ENCODE data around the gene GSX2.

The GSX2 gene

DNA sequence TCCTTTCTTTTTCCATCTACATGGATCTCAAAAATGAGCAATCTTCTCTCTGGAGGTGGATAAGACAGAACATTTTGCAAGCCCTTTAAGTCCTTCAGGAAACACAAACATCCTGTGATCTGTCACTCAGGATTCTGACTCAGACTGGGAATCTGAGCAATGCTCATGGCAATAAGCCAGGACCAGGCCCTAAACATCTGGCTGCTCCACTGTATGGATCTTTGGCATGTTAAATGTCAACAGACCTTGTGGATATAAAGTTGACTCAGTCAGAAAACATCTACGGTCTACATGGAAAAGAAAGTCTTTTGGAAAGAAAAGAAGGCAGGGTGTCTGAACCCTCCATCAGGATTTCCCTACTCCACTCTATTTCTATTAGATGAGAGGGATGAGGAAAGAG is 17.8 kb upstream of the GSX2 start:
- no peak for DNase-seq

DNA sequence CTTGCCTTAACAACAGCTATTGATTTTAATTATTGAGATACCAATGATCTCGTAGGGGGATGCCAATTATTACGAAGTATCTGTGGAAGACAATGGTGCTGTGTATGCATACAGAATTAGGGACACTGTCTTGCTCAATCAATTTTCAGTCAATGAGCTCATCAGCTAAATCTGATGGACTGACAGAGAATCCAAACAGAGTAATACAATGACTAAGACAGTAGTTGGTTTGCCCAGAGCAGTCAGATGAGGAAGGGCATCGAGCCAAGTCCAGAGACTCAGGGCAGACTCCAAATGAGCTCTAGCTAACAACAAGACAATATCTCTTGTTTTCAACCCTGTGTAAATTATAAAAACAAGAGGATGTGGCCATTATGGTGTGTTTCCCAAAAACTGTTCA is 14.7 kb upstream of the GSX2 start:
- DNase-seq, result no peak

DNA sequence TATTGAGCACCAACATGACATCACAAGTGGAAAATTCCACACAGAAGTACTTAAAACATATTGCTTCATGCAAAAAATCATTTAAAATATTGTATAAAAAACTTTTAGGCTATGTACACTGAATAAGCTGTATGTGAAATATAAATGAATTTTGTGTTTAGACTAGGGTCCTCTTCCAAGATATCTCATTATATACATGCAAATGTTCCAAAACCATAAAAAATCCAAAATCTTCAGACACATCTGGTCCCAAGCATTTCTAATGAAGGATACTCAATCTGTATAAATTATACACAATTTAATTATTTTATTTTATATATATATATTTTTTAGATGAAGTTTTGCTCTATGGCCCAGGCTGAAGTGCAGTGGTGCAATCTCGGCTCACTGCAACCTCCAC is 10.1 kb upstream of the GSX2 start:
- no peak for DNase-seq

GRCh38 chr4:54090404-54090803 is 9.6 kb upstream of the GSX2 start:
- no peak for DNase-seq

- DNase-seq, result no peak
These were observed 8.9 kb upstream of the GSX2 start for GRCh38 chr4:54090804-54091623.

DNA sequence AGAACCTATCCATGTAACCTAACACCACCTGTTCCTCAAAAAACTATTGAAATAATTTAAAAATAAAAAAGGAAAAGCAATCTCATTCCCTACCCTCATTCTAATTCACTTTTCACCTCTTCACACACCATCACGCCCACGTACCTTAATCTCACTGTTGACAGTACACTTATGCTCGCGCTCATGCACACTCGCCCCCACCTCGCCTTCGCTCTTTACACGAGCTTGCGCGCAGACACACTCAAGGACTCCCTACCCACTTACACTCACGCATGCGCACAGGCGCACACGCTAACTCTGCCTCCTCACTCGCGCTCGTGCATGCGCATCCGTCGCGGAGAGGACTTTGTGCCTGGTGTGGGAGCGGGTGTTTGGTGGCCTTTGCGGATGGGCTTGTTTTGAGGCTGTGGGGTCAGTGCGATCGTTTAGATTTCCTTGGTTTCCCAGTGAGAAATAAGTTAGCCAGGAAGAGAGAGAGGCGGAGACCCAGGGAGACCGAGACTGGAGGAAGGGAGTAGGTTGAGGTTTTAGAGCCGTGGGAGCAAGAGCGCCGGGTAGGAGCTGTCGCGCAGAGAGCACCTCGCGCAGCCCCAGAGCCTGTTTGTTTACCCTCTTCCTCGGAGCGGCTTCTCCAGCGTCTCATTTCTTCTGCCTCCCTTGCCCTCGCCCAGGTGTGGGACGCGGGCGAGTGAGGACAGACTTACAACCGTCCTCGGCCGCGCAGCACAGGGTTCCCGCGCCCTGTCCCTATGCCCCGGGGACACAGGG is 8.1 kb upstream of the GSX2 start:
- DNase-seq, result peak; percentile 62

GRCh38 chr4:54092405-54093323 is 7.3 kb upstream of the GSX2 start:
- no peak for DNase-seq

GRCh38 chr4:54093324-54094240 is 6.4 kb upstream of the GSX2 start:
- no peak for DNase-seq

- no peak for DNase-seq
These were observed 5.5 kb upstream of the GSX2 start for GRCh38 chr4:54094451-54094850.

- DNase-seq, result no peak
These were observed 4.7 kb upstream of the GSX2 start for GRCh38 chr4:54095110-54095825.

GRCh38 chr4:54096295-54096962 is 3.5 kb upstream of the GSX2 start:
- no peak for DNase-seq

- DNase-seq, result no peak
These were observed 2.8 kb upstream of the GSX2 start for GRCh38 chr4:54097152-54097551.

DNA sequence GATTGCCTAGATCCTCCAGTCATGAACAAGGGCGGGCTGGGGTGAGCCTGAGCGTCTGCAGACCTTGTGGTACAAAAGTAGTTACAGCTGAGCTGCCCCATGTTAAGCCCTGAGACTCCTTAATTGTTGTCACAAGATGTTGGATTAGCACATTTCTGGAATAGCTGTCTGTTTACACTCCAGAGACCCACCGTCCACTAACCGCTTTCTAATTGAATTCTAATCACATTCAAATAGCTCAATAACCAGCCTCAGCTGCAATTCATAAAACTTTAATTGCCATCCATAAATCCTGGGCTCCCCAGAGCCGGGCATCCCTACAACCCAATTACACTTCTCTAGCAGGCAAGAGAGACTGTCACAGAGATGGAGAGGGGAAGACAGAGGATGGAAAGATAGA is 1.6 kb upstream of the GSX2 start:
- no peak for DNase-seq

- DNase-seq, result no peak
These were observed 646 bp upstream of the GSX2 start for GRCh38 chr4:54099287-54099747.

DNA sequence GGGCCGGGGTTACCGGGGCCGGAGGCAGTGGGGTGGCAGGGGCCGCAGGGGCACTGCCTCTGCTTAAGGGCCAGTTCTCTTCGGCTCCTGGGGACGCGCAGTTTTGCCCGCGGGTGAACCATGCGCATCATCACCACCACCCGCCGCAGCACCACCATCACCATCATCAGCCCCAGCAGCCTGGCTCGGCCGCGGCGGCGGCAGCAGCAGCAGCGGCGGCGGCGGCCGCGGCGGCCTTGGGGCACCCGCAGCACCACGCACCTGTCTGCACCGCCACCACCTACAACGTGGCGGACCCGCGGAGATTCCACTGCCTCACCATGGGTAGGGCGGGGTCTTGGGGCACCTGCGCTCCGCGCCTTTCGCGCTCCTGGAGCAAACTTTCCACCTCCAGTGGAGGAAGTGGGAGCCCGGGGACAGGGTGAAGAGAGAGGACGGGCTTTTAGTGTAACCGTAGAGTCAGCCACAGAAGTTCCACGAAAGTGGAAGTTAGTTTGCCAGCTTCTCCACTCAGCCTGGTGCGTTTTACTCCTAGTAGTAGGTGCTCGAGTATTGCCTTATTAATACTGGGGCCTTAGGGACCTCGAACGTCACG is 729 bp downstream of the GSX2 start:
- DNase-seq, result no peak

GRCh38 chr4:54101190-54102041 is 1.5 kb downstream of the GSX2 start:
- no peak for DNase-seq

DNA sequence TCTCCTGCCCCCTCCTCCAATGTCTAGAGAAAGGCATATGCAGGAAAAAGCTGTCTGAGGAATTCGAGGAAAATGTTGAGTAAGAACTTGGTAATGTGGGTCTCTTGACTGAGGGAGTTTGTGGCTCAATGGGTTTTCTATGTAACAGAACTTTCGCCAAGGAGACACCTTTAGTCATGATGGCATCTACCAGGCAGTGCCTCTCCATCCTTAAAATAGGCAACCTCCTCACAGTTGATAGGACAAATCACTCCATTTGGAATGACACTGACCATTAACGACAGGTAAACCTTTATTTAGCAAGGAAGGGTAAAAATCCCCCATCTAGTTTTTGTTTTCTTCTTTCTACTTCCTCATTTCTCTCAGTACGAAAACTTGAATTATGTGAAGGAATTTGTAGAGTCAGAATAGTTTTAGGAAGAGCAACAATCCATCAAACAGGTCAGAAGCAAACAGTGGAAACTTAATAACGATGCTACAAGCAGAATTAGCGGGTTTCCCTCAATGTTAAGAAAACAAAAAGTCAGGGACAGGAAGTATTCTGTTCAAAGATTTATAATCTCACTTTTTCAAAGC is 2.7 kb downstream of the GSX2 start:
- no peak for DNase-seq

DNA sequence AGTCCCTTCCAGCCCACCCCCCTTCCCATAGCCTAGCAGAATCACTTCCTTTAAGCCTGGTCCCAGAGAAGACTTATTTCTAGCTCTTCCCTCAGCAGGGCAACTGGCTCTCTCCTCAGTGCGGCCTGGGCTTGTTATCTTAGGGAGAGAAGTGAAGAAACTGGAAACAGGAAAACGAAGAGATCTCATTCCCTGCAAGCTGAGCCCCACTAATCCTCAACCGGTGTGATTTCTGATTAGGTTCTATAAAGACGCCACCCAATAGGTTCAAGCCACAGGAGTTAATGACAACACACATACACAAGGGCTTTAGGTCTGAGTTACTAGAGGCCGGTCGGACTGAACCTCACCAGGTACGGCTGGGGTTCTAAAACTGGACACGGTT is 3.2 kb downstream of the GSX2 start:
- no peak for DNase-seq

DNA sequence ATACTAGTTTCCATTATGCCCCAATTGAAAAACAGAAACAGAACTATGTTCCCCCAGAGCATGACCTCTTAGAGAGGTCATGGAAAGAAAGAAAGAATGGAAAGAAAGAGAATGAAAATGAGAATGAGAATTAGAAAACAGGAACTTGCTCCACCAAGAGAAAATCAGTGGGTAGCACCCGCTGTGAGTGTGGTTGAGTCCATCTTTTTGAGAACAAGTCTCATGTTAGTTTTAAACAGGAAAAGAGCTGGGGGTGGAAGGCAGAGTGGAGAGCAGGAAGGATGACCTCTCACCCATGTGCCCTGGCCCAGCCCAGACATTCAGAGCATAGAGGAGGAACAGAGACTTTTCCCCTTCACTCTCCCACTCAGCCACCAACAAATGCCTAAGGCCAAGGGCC is 4.9 kb downstream of the GSX2 start:
- DNase-seq, result no peak
